GM18508 (cell line): ENCODE results near the gene ZNF562.
"Not testable (repeated sequence)": the region's sequence is repeated elsewhere in the genome, so short reads cannot be mapped to it uniquely, and the experiment has no call there.

Experiments used
- ATAC-seq: cut with Tn5 transposase; IDR thresholded peaks from one replicate; pipeline ENCODE4 v1.9.1; 2021; ENCODE audit warnings: moderate number of reproducible peaks; ENCODE audit not compliant: insufficient read depth, unreplicated experiment

Gene ZNF562

GRCh38 chr19:9674663-9675357 lies at the start of gene ZNF562:
Gene ZNF562, minus strand, starts transcription at chr19:9675100. Its CDS starts 14,356 bp downstream, at chr19:9660744.
- peak; percentile 48 for ATAC-seq

GRCh38 chr19:9724157-9724556 lies 49.3 kb upstream of the ZNF562 start:
- ATAC-seq = no peak

GRCh38 chr19:9721861-9722260 lies 47.0 kb upstream of the ZNF562 start:
- ATAC-seq = no peak

GRCh38 chr19:9720541-9720940 lies 45.6 kb upstream of the ZNF562 start:
- ATAC-seq = no peak

- no peak for ATAC-seq
Observed at GRCh38 chr19:9711815-9712214, 36.9 kb upstream of the ZNF562 start.

GRCh38 chr19:9709305-9709704 lies 34.4 kb upstream of the ZNF562 start:
- no peak for ATAC-seq

GRCh38 chr19:9705836-9706235 lies 30.9 kb upstream of the ZNF562 start:
- no peak for ATAC-seq

GRCh38 chr19:9702186-9702585 lies 27.3 kb upstream of the ZNF562 start:
- ATAC-seq = no peak

GRCh38 chr19:9700229-9700981 lies 25.5 kb upstream of the ZNF562 start:
- ATAC-seq = no peak

- ATAC-seq = not testable (repeated sequence)
Observed at GRCh38 chr19:9690301-9690700, 15.4 kb upstream of the ZNF562 start.

- not testable (repeated sequence) for ATAC-seq
Observed at GRCh38 chr19:9679996-9680395, 5.1 kb upstream of the ZNF562 start.

- ATAC-seq = not testable (repeated sequence)
Observed at GRCh38 chr19:9675358-9675901, 530 bp upstream of the ZNF562 start.

GRCh38 chr19:9673912-9674662 lies 813 bp downstream of the ZNF562 start:
- ATAC-seq = no peak

GRCh38 chr19:9672893-9673292 lies 2.0 kb downstream of the ZNF562 start:
- ATAC-seq = no peak

- no peak for ATAC-seq
Observed at GRCh38 chr19:9671655-9672054, 3.2 kb downstream of the ZNF562 start.

- no peak for ATAC-seq
Observed at GRCh38 chr19:9668544-9668943, 6.4 kb downstream of the ZNF562 start.

- no peak for ATAC-seq
Observed at GRCh38 chr19:9667898-9668297, 7.0 kb downstream of the ZNF562 start.

GRCh38 chr19:9658769-9659168 lies 16.1 kb downstream of the ZNF562 start:
- ATAC-seq = no peak

GRCh38 chr19:9653066-9653555 lies 21.8 kb downstream of the ZNF562 start:
- ATAC-seq = not testable (repeated sequence)

GRCh38 chr19:9651464-9651863 lies 23.4 kb downstream of the ZNF562 start:
- not testable (repeated sequence) for ATAC-seq

GRCh38 chr19:9650345-9650744 lies 24.6 kb downstream of the ZNF562 start:
- ATAC-seq = no peak
